Loucy (cell line): ENCODE data around the gene MOSPD3.

Experiments used
- EZH2phosphoT487 ChIP-seq: fragments of 200-600 bp; IDR thresholded peaks from 2 replicates; pipeline ENCODE4 v1.6.1; 2018; ENCODE audit warnings: antibody characterized with exemption, mild to moderate bottlenecking, moderate library complexity, borderline replicate concordance
- TF ChIP-seq, protein P1 (sequence below): fragments of 200-600 bp; sonication (generic); conservative IDR thresholded peaks from 2 replicates; pipeline ENCODE4 v1.5.1; 2014; ENCODE audit warnings: mild to moderate bottlenecking, antibody characterized with exemption, low read length

DNA sequence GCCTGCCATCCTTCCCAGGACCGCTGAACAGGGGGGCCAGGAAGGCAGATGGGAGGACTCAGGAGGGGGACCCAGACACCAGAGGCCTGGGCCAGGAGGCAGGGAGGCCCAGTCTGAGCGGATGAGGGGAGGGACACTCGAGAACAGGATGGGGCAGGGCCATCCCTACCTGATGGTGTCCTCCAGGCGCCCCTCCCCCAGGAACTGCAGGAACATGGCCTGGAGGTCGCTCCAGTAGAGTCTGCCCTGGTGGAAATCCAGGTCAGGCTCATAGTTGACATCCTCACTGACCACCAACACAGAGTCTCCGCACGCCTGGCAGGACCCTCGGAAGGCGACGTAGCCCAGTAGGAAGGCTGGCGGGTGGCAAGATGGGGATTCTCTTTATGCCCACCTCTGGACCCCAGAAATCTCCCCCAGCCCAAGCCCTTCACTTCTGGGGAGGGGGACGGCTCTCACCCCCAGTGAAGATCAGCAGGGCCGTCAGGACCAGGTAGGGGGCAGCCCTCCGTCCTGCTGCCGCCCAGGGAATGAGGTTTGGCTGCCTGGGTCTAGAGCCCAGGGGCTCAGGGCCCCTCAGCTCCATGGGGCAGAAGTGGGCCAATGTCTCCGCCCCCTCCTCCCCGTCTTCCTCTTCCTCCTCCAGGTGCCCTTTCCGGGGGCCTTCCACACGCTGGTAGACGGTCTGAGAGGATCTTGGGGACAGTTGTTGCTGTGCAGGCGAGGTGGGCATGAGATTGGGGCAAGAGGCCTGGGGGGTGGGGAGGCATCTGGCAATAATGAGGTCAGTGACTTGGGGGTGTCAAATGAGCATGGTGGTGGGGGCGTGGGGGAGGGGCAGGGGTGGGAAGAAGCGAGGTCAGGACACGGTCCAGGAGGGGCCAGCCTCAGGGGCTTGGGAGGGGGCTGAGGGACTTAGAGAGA, 28.4 kb downstream of the MOSPD3 start:
- TF ChIP-seq, protein P1, sequence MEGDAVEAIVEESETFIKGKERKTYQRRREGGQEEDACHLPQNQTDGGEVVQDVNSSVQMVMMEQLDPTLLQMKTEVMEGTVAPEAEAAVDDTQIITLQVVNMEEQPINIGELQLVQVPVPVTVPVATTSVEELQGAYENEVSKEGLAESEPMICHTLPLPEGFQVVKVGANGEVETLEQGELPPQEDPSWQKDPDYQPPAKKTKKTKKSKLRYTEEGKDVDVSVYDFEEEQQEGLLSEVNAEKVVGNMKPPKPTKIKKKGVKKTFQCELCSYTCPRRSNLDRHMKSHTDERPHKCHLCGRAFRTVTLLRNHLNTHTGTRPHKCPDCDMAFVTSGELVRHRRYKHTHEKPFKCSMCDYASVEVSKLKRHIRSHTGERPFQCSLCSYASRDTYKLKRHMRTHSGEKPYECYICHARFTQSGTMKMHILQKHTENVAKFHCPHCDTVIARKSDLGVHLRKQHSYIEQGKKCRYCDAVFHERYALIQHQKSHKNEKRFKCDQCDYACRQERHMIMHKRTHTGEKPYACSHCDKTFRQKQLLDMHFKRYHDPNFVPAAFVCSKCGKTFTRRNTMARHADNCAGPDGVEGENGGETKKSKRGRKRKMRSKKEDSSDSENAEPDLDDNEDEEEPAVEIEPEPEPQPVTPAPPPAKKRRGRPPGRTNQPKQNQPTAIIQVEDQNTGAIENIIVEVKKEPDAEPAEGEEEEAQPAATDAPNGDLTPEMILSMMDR: no peak
- no peak for TF ChIP-seq EZH2phosphoT487
